GM19467 (cell line): Measurements from ENCODE around the gene GCN1.
"Not testable (repeated sequence)": the region's sequence is repeated elsewhere in the genome, so short reads cannot be mapped to it uniquely, and the experiment has no call there.

Source experiments
- ATAC-seq: cut with Tn5 transposase; IDR thresholded peaks from one replicate; pipeline ENCODE4 v1.9.1; 2021; ENCODE audit warnings: mild to moderate bottlenecking, moderate library complexity; ENCODE audit not compliant: unreplicated experiment

GCN1 gene

GRCh38 chr12:120194534-120195395, at the start of gene GCN1:
Gene GCN1 (minus strand): TSS chr12:120194715. CDS start chr12:120194697, 18 bp downstream.
- ATAC-seq, result peak; percentile 63

GRCh38 chr12:120242971-120243699, 48.6 kb upstream of the GCN1 start:
- ATAC-seq, result no peak

- ATAC-seq, result no peak
These were observed 47.8 kb upstream of the GCN1 start for GRCh38 chr12:120242275-120242799.

GRCh38 chr12:120241561-120242274, 47.2 kb upstream of the GCN1 start:
- no peak for ATAC-seq

- ATAC-seq, result no peak
These were observed 45.9 kb upstream of the GCN1 start for GRCh38 chr12:120240495-120240833.

- no peak for ATAC-seq
These were observed 45.4 kb upstream of the GCN1 start for GRCh38 chr12:120239776-120240494.

GRCh38 chr12:120238839-120239445, 44.4 kb upstream of the GCN1 start:
- ATAC-seq, result no peak

GRCh38 chr12:120238217-120238616, 43.7 kb upstream of the GCN1 start:
- ATAC-seq, result no peak

GRCh38 chr12:120237360-120238171, 43.1 kb upstream of the GCN1 start:
- no peak for ATAC-seq

- ATAC-seq, result not testable (repeated sequence)
These were observed 42.3 kb upstream of the GCN1 start for GRCh38 chr12:120236809-120237208.

GRCh38 chr12:120235369-120236323, 41.1 kb upstream of the GCN1 start:
- no peak for ATAC-seq

GRCh38 chr12:120234643-120235368, 40.3 kb upstream of the GCN1 start:
- no peak for ATAC-seq

- ATAC-seq, result no peak
These were observed 36.9 kb upstream of the GCN1 start for GRCh38 chr12:120231316-120232011.

- no peak for ATAC-seq
These were observed 36.4 kb upstream of the GCN1 start for GRCh38 chr12:120230974-120231315.

GRCh38 chr12:120230326-120230973, 35.9 kb upstream of the GCN1 start:
- no peak for ATAC-seq

GRCh38 chr12:120229487-120230325, 35.2 kb upstream of the GCN1 start:
- no peak for ATAC-seq
